GM23338 (cell line): Measurements from ENCODE around the gene CCR5. TPM values are rescaled to one million over a fixed set of nuclear protein-coding genes. Genes with fewer than 3 reads are reported as not detected.
"Not testable (repeated sequence)": the region's sequence is repeated elsewhere in the genome, so short reads cannot be mapped to it uniquely, and the experiment has no call there.

Experiments
- ATAC-seq: fragments of 200-7000 bp; cut with Tn5 transposase; 3 replicates; pipeline ENCODE4 v1.9.1; 2020
- DNase-seq: peaks from one replicate; pipeline ENCODE4 v3.0.0-alpha.2; 2015; ENCODE audit warnings: low spot score
- H2AFZ ChIP-seq: fragments of 200-600 bp; sonication (generic); 2 replicates; pipeline ENCODE4 v1.8.0; 2016; ENCODE audit warnings: antibody characterized with exemption, mild to moderate bottlenecking, moderate library complexity
- H3F3A ChIP-seq: fragments of 200-600 bp; sonication (generic); replicated peaks from 2 replicates; pipeline ENCODE4 v1.8.0; 2017; ENCODE audit warnings: antibody characterized with exemption, mixed run types, low read depth
- H3K27ac ChIP-seq: fragments of 200-600 bp; sonication (generic); 2 replicates; pipeline ENCODE4 v1.6.1; 2016; ENCODE audit warnings: low read depth
- H3K27me3 ChIP-seq: fragments of 200-600 bp; sonication (generic); 2 replicates; pipeline ENCODE4 v1.8.0; 2016; ENCODE audit warnings: mild to moderate bottlenecking, mixed run types, moderate library complexity; ENCODE audit not compliant: insufficient read depth
- H3K36me3 ChIP-seq: fragments of 200-600 bp; sonication (generic); 2 replicates; pipeline ENCODE4 v1.8.0; 2016; ENCODE audit warnings: mild to moderate bottlenecking; ENCODE audit not compliant: insufficient read depth
- H3K4me1 ChIP-seq: fragments of 200-600 bp; sonication (generic); 2 replicates; pipeline ENCODE4 v1.8.0; 2016; ENCODE audit warnings: mild to moderate bottlenecking, moderate library complexity; ENCODE audit not compliant: insufficient read depth
- H3K4me2 ChIP-seq: fragments of 200-600 bp; sonication (generic); 2 replicates; pipeline ENCODE4 v1.7.1; 2017; ENCODE audit warnings: mixed run types
- H3K4me3 ChIP-seq: fragments of 200-600 bp; sonication (generic); 2 replicates; pipeline ENCODE4 v1.6.1; 2016; ENCODE audit warnings: mixed run types
- H3K79me2 ChIP-seq: fragments of 200-600 bp; sonication (generic); replicated peaks from 2 replicates; pipeline ENCODE4 v1.8.0; 2017; ENCODE audit warnings: mild to moderate bottlenecking; ENCODE audit not compliant: insufficient read depth
- H3K9me2 ChIP-seq: fragments of 200-600 bp; sonication (generic); 2 replicates; pipeline ENCODE4 v1.8.0; 2017; ENCODE audit not compliant: insufficient read depth
- H4K20me1 ChIP-seq: fragments of 200-600 bp; sonication (generic); replicated peaks from 2 replicates; pipeline ENCODE4 v1.8.0; 2017; ENCODE audit warnings: mild to moderate bottlenecking; ENCODE audit not compliant: insufficient read depth
- H3K27ac Mint-ChIP-seq: 2 replicates; pipeline ENCODE4 v1.8.0; 2020; ENCODE audit warnings: inconsistent platforms, mild to moderate bottlenecking, moderate library complexity, mixed read lengths
- H3K27me3 Mint-ChIP-seq: 3 replicates; pipeline ENCODE4 v1.8.0; 2022; ENCODE audit warnings: low read depth, mild to moderate bottlenecking, moderate library complexity, mixed read lengths, inconsistent platforms; ENCODE audit not compliant: insufficient read depth, poor library complexity
- H3K36me3 Mint-ChIP-seq: 3 replicates; pipeline ENCODE4 v1.8.0; 2021; ENCODE audit warnings: low read depth, mild to moderate bottlenecking, inconsistent platforms, moderate library complexity, mixed read lengths
- H3K4me1 Mint-ChIP-seq: 3 replicates; pipeline ENCODE4 v1.8.0; 2020; ENCODE audit warnings: mild to moderate bottlenecking, inconsistent platforms, mixed read lengths
- H3K4me3 Mint-ChIP-seq: 3 replicates; pipeline ENCODE4 v1.8.0; 2021; ENCODE audit warnings: moderate library complexity, mild to moderate bottlenecking, inconsistent platforms, mixed read lengths
- H3K9me3 Mint-ChIP-seq: 3 replicates; pipeline ENCODE4 v1.8.0; 2020; ENCODE audit warnings: moderate library complexity, mild to moderate bottlenecking, inconsistent platforms, mixed read lengths
- CREB1 ChIP-seq: fragments of 250-450 bp; sonication (Bioruptor Pico); IDR thresholded peaks from 2 replicates; pipeline ENCODE4 v1.5.0; 2020; ENCODE audit warnings: low read depth, mild to moderate bottlenecking, moderate library complexity
- STAT1 ChIP-seq: IDR thresholded peaks from one replicate; pipeline ENCODE4 v1.6.1; 2016; ENCODE audit warnings: antibody characterized with exemption; ENCODE audit not compliant: unreplicated experiment
- ZNF114 ChIP-seq: fragments of 250-450 bp; sonication (Bioruptor Pico); IDR thresholded peaks from 2 replicates; pipeline ENCODE4 v1.5.0; 2020; ENCODE audit warnings: mild to moderate bottlenecking, moderate library complexity
- polyA plus RNA-seq: library from polyadenylated mRNA; unstranded; fragments of >200 nt; fragmentation: Nextera tagmentation; extraction: Ambion mirVana; gene quantifications from 2 replicates; pipeline ENCODE4 v1.2.1, GENCODE V29; 2016
- total RNA-seq: library from RNA; depleted of rRNA; stranded (reverse); fragments of >200 nt; shearing (Covaris generic); gene quantifications from 2 replicates; pipeline ENCODE4 v1.2.3, GENCODE V29; 2014
- TF ChIP-seq, protein P1 (sequence below): fragments of 250-450 bp; sonication (Bioruptor Pico); IDR thresholded peaks from 2 replicates; pipeline ENCODE4 v1.5.0; 2020; ENCODE audit warnings: mild to moderate bottlenecking, moderate library complexity
- TF ChIP-seq, protein P2 (sequence below): IDR thresholded peaks from one replicate; pipeline ENCODE4 v1.6.1; 2018; ENCODE audit warnings: antibody characterized with exemption; ENCODE audit not compliant: unreplicated experiment
- TF ChIP-seq, protein P3 (sequence below): IDR thresholded peaks from 2 replicates; pipeline ENCODE4 v1.6.1; 2016; ENCODE audit warnings: antibody characterized with exemption

Gene CCR5
- total and polyA plus RNA-seq, 2 experiments from 2014 or later: not detected

DNA sequence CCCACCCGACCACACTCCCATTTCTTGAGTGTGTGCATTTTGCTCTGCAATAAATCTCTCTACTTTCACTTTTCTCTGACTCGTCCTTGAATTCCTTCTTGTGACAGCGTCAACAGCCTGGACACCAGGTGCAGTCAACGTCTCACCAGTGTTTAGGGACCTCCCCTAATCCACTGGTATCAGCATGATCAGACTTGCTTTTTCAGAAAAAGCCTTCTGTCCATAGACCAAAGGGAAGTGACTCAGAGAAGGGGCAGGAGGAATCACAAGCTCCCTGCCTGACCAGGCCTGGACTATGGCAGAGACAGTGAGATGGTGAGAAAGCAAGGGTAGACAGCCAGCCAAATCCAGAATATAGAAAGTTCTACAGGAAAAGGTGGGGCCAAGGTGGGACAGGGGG, 15.5 kb downstream of the CCR5 start (continued):
- TF ChIP-seq, protein P1, sequence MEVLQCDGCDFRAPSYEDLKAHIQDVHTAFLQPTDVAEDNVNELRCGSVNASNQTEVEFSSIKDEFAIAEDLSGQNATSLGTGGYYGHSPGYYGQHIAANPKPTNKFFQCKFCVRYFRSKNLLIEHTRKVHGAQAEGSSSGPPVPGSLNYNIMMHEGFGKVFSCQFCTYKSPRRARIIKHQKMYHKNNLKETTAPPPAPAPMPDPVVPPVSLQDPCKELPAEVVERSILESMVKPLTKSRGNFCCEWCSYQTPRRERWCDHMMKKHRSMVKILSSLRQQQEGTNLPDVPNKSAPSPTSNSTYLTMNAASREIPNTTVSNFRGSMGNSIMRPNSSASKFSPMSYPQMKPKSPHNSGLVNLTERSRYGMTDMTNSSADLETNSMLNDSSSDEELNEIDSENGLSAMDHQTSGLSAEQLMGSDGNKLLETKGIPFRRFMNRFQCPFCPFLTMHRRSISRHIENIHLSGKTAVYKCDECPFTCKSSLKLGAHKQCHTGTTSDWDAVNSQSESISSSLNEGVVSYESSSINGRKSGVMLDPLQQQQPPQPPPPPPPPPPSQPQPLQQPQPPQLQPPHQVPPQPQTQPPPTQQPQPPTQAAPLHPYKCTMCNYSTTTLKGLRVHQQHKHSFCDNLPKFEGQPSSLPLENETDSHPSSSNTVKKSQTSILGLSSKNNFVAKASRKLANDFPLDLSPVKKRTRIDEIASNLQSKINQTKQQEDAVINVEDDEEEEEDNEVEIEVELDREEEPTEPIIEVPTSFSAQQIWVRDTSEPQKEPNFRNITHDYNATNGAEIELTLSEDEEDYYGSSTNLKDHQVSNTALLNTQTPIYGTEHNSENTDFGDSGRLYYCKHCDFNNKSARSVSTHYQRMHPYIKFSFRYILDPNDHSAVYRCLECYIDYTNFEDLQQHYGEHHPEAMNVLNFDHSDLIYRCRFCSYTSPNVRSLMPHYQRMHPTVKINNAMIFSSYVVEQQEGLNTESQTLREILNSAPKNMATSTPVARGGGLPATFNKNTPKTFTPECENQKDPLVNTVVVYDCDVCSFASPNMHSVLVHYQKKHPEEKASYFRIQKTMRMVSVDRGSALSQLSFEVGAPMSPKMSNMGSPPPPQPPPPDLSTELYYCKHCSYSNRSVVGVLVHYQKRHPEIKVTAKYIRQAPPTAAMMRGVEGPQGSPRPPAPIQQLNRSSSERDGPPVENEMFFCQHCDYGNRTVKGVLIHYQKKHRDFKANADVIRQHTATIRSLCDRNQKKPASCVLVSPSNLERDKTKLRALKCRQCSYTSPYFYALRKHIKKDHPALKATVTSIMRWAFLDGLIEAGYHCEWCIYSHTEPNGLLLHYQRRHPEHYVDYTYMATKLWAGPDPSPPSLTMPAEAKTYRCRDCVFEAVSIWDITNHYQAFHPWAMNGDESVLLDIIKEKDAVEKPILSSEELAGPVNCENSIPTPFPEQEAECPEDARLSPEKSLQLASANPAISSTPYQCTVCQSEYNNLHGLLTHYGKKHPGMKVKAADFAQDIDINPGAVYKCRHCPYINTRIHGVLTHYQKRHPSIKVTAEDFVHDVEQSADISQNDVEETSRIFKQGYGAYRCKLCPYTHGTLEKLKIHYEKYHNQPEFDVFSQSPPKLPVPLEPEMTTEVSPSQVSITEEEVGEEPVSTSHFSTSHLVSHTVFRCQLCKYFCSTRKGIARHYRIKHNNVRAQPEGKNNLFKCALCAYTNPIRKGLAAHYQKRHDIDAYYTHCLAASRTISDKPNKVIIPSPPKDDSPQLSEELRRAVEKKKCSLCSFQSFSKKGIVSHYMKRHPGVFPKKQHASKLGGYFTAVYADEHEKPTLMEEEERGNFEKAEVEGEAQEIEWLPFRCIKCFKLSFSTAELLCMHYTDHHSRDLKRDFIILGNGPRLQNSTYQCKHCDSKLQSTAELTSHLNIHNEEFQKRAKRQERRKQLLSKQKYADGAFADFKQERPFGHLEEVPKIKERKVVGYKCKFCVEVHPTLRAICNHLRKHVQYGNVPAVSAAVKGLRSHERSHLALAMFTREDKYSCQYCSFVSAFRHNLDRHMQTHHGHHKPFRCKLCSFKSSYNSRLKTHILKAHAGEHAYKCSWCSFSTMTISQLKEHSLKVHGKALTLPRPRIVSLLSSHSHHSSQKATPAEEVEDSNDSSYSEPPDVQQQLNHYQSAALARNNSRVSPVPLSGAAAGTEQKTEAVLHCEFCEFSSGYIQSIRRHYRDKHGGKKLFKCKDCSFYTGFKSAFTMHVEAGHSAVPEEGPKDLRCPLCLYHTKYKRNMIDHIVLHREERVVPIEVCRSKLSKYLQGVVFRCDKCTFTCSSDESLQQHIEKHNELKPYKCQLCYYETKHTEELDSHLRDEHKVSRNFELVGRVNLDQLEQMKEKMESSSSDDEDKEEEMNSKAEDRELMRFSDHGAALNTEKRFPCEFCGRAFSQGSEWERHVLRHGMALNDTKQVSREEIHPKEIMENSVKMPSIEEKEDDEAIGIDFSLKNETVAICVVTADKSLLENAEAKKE (CRISPR knock-in tag): no peak
- TF ChIP-seq STAT1: no peak

DNA sequence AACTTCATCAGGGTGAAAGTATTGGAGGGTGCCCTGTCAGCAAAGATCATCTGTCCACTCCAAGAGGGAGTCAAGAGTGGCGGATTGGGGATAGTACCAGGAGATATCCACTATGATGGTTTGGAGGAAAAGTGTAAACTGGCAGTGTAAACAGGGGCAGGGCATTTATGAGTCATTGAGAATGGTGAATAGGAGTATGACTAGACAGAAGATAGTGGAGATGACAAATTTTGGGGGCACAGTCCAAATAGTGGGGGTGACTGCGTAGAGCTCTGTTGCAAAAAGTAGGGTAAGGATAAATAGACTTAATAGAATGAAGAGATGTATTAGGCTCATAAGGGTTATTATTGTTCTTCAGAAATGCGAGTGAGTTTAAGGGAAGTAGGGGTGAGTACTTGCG, 18.1 kb downstream of the CCR5 start:
- H2AFZ ChIP-seq, DNase-seq, H3K9me3 Mint-ChIP-seq, H3K36me3 ChIP-seq, H3K79me2 ChIP-seq, H3K4me3 Mint-ChIP-seq, H3F3A ChIP-seq, H3K4me2 ChIP-seq, H3K27ac ChIP-seq, H3K36me3 Mint-ChIP-seq, H4K20me1 ChIP-seq, H3K27me3 Mint-ChIP-seq, H3K27me3 ChIP-seq, H3K4me3 ChIP-seq, ATAC-seq, H3K27ac Mint-ChIP-seq: not testable (repeated sequence)
- peaks cover 15% of the 10 kb centered on the region; the same call in 1 of the 2 replicates for H3K4me1 ChIP-seq
- H3K4me1 Mint-ChIP-seq: peaks cover 24% of the 10 kb centered on the region
- H3K9me2 ChIP-seq: peaks cover 23% of the 10 kb centered on the region; the same call in 1 of the 2 replicates

DNA sequence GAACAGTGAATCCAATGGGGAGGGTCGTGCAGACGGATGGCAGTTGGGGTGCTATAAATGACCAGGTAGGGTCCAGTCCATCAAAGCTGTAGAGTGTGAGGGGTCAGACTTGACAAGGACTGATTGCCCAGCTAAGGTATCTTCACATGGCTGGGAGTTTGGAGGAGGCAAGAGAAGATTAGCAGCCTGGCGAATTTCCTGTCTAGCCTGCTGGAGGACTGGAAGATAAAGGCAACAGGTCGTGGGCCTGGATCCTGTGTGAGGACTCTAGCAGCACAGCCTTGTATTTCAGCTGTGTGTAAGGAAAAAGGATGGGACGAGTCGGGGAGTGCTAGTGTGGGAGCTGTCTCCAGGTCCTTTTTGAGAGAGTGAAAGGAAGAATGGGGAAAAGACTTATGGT, 18.6 kb downstream of the CCR5 start:
- Histone ChIP-seq H4K20me1 (no peaks in the 10 kb centered on the region), H3K36me3 (no peaks in the 10 kb centered on the region), H3K4me2 (no peak overlapping the region), H3K4me3 (no peak overlapping the region), H3K79me2 (no peaks in the 10 kb centered on the region), H3K9me2 (peaks cover 28% of the 10 kb centered on the region; the same call in 1 of the 2 replicates), H3K27ac (no peak overlapping the region), H2AFZ (no peak overlapping the region), H3K4me1 (peaks cover 12% of the 10 kb centered on the region; the same call in 1 of the 2 replicates), H3F3A (no peaks in the 10 kb centered on the region), H3K27me3 (no peaks in the 10 kb centered on the region)
- Mint-ChIP-seq H3K4me1 (peaks cover 23% of the 10 kb centered on the region), H3K27me3 (peaks cover 6% of the 10 kb centered on the region), H3K36me3 (no peaks in the 10 kb centered on the region), H3K27ac (no peak overlapping the region), H3K4me3 (no peak overlapping the region), H3K9me3 (no peaks in the 10 kb centered on the region)
- ATAC-seq (no peak), DNase-seq (no peak)
- TF ChIP-seq, protein P2, sequence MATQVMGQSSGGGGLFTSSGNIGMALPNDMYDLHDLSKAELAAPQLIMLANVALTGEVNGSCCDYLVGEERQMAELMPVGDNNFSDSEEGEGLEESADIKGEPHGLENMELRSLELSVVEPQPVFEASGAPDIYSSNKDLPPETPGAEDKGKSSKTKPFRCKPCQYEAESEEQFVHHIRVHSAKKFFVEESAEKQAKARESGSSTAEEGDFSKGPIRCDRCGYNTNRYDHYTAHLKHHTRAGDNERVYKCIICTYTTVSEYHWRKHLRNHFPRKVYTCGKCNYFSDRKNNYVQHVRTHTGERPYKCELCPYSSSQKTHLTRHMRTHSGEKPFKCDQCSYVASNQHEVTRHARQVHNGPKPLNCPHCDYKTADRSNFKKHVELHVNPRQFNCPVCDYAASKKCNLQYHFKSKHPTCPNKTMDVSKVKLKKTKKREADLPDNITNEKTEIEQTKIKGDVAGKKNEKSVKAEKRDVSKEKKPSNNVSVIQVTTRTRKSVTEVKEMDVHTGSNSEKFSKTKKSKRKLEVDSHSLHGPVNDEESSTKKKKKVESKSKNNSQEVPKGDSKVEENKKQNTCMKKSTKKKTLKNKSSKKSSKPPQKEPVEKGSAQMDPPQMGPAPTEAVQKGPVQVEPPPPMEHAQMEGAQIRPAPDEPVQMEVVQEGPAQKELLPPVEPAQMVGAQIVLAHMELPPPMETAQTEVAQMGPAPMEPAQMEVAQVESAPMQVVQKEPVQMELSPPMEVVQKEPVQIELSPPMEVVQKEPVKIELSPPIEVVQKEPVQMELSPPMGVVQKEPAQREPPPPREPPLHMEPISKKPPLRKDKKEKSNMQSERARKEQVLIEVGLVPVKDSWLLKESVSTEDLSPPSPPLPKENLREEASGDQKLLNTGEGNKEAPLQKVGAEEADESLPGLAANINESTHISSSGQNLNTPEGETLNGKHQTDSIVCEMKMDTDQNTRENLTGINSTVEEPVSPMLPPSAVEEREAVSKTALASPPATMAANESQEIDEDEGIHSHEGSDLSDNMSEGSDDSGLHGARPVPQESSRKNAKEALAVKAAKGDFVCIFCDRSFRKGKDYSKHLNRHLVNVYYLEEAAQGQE: no peak
- TF ChIP-seq, protein P3, sequence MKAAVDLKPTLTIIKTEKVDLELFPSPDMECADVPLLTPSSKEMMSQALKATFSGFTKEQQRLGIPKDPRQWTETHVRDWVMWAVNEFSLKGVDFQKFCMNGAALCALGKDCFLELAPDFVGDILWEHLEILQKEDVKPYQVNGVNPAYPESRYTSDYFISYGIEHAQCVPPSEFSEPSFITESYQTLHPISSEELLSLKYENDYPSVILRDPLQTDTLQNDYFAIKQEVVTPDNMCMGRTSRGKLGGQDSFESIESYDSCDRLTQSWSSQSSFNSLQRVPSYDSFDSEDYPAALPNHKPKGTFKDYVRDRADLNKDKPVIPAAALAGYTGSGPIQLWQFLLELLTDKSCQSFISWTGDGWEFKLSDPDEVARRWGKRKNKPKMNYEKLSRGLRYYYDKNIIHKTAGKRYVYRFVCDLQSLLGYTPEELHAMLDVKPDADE: no peak
- TF ChIP-seq ZNF114 (CRISPR knock-in tag): no peak
- no peak for TF ChIP-seq CREB1 (CRISPR knock-in tag)
